Endothelial cell of umbilical vein (primary cell): Measurements from ENCODE around the gene HYPK. TPM values are rescaled to one million over a fixed set of nuclear protein-coding genes. Genes with fewer than 3 reads are reported as not detected.
A peak's percentile ranks its signal among the peaks of the same experiment; 100 is the strongest.
"Not testable (repeated sequence)": the region's sequence is repeated elsewhere in the genome, so short reads cannot be mapped to it uniquely, and the experiment has no call there.

Source experiments
- BruUV-seq: library from RNA; stranded (reverse); fragments of 400-500 nt; replicated peaks from 2 replicates; lab custom pipeline; 2021; lab: Mats Ljungman, UMichigan
- CTCF ChIA-PET: fragments of 300-600, 350-600 bp; sonication (Branson Sonifier 250); formaldehyde crosslinking; loops from one replicate; lab custom pipeline; 2021; ENCODE audit warnings: antibody characterized with exemption, inconsistent platforms; lab: Charles Lee
- POLR2A ChIA-PET: fragments of 300-600, 350-600 bp; sonication (Branson Sonifier 250); formaldehyde crosslinking; loops from one replicate; lab custom pipeline; 2021; ENCODE audit warnings: antibody characterized with exemption, inconsistent platforms; lab: Charles Lee
- DNase-seq: peaks from one replicate; pipeline ENCODE4 v3.0.0-alpha.2; 2011; ENCODE audit warnings: low read depth, low spot score
- FAIRE-seq: peaks from 2 replicates; lab custom pipeline; 2011; peaks lifted over from hg19 to GRCh38; lab: Jason Lieb, UNC
- H2AFZ ChIP-seq: 2 replicates; pipeline ENCODE4 v1.6.0; 2012; ENCODE audit warnings: low read depth, low read length, control low read depth, inconsistent platforms
- H3K27ac ChIP-seq: 2 replicates; pipeline ENCODE4 v1.5.1; 2011; ENCODE audit warnings: low read depth, mild to moderate bottlenecking, control low read depth, low read length, moderate library complexity; ENCODE audit not compliant: insufficient read depth
- H3K27me3 ChIP-seq, 2 experiments: 2 replicates each; pipeline versions ENCODE4 v1.6.0 to v1.6.1; 2011; ENCODE audit warnings: low read length in 2 of 2, mixed read lengths in 1 of 2; ENCODE audit not compliant: control insufficient read depth in 2 of 2, insufficient read depth in 2 of 2
- H3K36me3 ChIP-seq, 2 experiments: 2 replicates in 1 of 2; 3 replicates in 1 of 2; pipeline ENCODE4 v1.5.1; 2011; ENCODE audit warnings: low read length in 2 of 2, mild to moderate bottlenecking in 1 of 2, moderate library complexity in 1 of 2; ENCODE audit not compliant: control insufficient read depth in 2 of 2, insufficient read depth in 2 of 2; ENCODE audit errors: extremely low read depth in 1 of 2
- H3K4me1 ChIP-seq: 3 replicates; pipeline ENCODE4 v1.5.1; 2011; ENCODE audit warnings: mild to moderate bottlenecking, low read length; ENCODE audit not compliant: control insufficient read depth, insufficient read depth; ENCODE audit errors: extremely low read depth
- H3K4me2 ChIP-seq: 2 replicates; pipeline ENCODE4 v1.6.1; 2011; ENCODE audit warnings: low read length, control low read depth, mixed read lengths; ENCODE audit not compliant: insufficient read depth
- H3K4me3 ChIP-seq, 3 experiments: fragments of 200-600 bp in 1 of 3; sonication (generic), shearing (Covaris generic) in 1 of 3; replicated peaks in 1 of 3; 2 replicates each; pipeline ENCODE4 v1.5.1; 2011 to 2016; ENCODE audit warnings: control low read depth in 3 of 3, low read length in 3 of 3, mild to moderate bottlenecking in 2 of 3, inconsistent platforms in 1 of 3, low read depth in 1 of 3, moderate library complexity in 1 of 3; ENCODE audit not compliant: insufficient read depth in 1 of 3
- H3K79me2 ChIP-seq: 2 replicates; pipeline ENCODE4 v1.6.0; 2012; ENCODE audit warnings: low read length, inconsistent platforms; ENCODE audit not compliant: control insufficient read depth, insufficient read depth
- H3K9ac ChIP-seq: replicated peaks from 2 replicates; pipeline ENCODE3; 2011; ENCODE audit warnings: low read length, control low read depth; ENCODE audit not compliant: insufficient read depth; ENCODE audit errors: extremely low read depth
- H3K9me1 ChIP-seq: replicated peaks from 3 replicates; pipeline ENCODE4 v1.6.0; 2011; ENCODE audit warnings: mild to moderate bottlenecking, low read length; ENCODE audit not compliant: control insufficient read depth, insufficient read depth; ENCODE audit errors: extremely low read depth
- H3K9me3 ChIP-seq: replicated peaks from 2 replicates; pipeline ENCODE4 v1.5.1; 2012; ENCODE audit warnings: low read length, inconsistent platforms; ENCODE audit not compliant: control insufficient read depth, insufficient read depth
- H4K20me1 ChIP-seq: replicated peaks from 2 replicates; pipeline ENCODE3; 2011; ENCODE audit warnings: mild to moderate bottlenecking, low read length; ENCODE audit not compliant: control insufficient read depth, insufficient read depth; ENCODE audit errors: extremely low read depth
- CTCF ChIP-seq, 2 donors: IDR thresholded peaks; 1 replicate in 1 of 2; 2 replicates in 1 of 2; pipeline ENCODE4 v1.5.1; 2011; ENCODE audit warnings: low read length in 2 of 2, mild to moderate bottlenecking in 2 of 2, moderate library complexity in 2 of 2, control low read depth in 1 of 2, inconsistent platforms in 1 of 2, low read depth in 1 of 2; ENCODE audit not compliant: insufficient read depth in 1 of 2; ENCODE audit errors: extremely low read depth in 1 of 2
- EZH2 ChIP-seq: IDR thresholded peaks from 2 replicates; pipeline ENCODE4 v1.6.1; 2012; ENCODE audit warnings: borderline replicate concordance, low read depth, mild to moderate bottlenecking, moderate library complexity, low read length, inconsistent platforms; ENCODE audit not compliant: severe bottlenecking
- FOS ChIP-seq: IDR thresholded peaks from 2 replicates; pipeline ENCODE4 v1.6.1; 2011; ENCODE audit warnings: mild to moderate bottlenecking, low read length, moderate library complexity, borderline replicate concordance; ENCODE audit not compliant: insufficient read depth
- GATA2 ChIP-seq: IDR thresholded peaks from 2 replicates; pipeline ENCODE4 v1.7.0; 2011; ENCODE audit warnings: low read depth, mild to moderate bottlenecking, moderate library complexity, mixed read lengths, low read length; ENCODE audit not compliant: insufficient read length, insufficient read depth
- JUN ChIP-seq: IDR thresholded peaks from 2 replicates; pipeline ENCODE4 v1.6.1; 2011; ENCODE audit warnings: borderline replicate concordance, low read depth; ENCODE audit not compliant: insufficient read length, insufficient read depth
- MAX ChIP-seq: IDR thresholded peaks from 2 replicates; pipeline ENCODE4 v1.6.1; 2011; ENCODE audit not compliant: insufficient read depth, insufficient read length
- MYC ChIP-seq: IDR thresholded peaks from one replicate; pipeline ENCODE4 v1.6.1; 2011; ENCODE audit warnings: mild to moderate bottlenecking, low read depth, low read length
- POLR2A ChIP-seq: IDR thresholded peaks from 2 replicates; pipeline ENCODE4 v1.6.1; 2012; ENCODE audit warnings: low read depth, mild to moderate bottlenecking, control low read depth, low read length
- POLR2AphosphoS5 ChIP-seq: IDR thresholded peaks from 2 replicates; pipeline ENCODE4 v1.6.1; 2012; ENCODE audit warnings: low read depth, mild to moderate bottlenecking, control low read depth, low read length, moderate library complexity; ENCODE audit not compliant: insufficient read depth
- dilution Hi-C: fragments of 300-500 bp; cut with MboI; formaldehyde crosslinking; loops from one replicate; pipeline ENCODE4 v1.15.0; 2019; ENCODE audit warnings: low sequenced_read_pairs; ENCODE audit not compliant: extremely low pct_ligation_motif_present
- intact Hi-C: fragments of 100-400 bp; cut with micrococcal nuclease; formaldehyde crosslinking; loops from one replicate; pipeline ENCODE4 v1.10.0; 2022
- polyA plus RNA-seq, 4 experiments: library from polyadenylated mRNA; depleted of rRNA in 3 of 4; stranded (reverse) in 3 of 4; unstranded in 1 of 4; fragments of >200 nt; gene quantifications; 2 replicates each; pipeline versions ENCODE4 v1.2.1 to v1.2.3, GENCODE V29; 2011 to 2012; ENCODE audit warnings: missing spikeins in 1 of 4
- total RNA-seq: library from RNA; stranded (reverse); gene quantifications from 2 replicates; pipeline ENCODE4 v1.2.3, GENCODE V29; 2021

HYPK gene
- total and polyA plus RNA-seq, 2 donors (not counting 3 experiments of a cell fraction or from before 2014, with no cell fraction given) = 5.2 to 17.8 TPM

- peaks cover 16 to 17% of the 10 kb centered on the region in 2 experiments for H3K36me3 ChIP-seq
- H3K27ac ChIP-seq = peak within 1 kb of the TSS; percentile 45
- FAIRE-seq (no peak), DNase-seq (no peak)
- no peaks in the 10 kb centered on the region for H3K9me1 ChIP-seq
- peaks cover 18% of the 10 kb centered on the region for H3K79me2 ChIP-seq
- POLR2A ChIA-PET = interaction anchor here (1.1 kb wide), 1 partner anchor 25 kb away, joined by 7 read pairs; the partner anchor contains the start of gene MFAP1
- peaks cover 10% of the 10 kb centered on the region for H3K4me1 ChIP-seq
- H2AFZ ChIP-seq = peak within 1 kb of the TSS; percentile 64
- H4K20me1 ChIP-seq = no peaks in the 10 kb centered on the region
- H3K4me2 ChIP-seq = peak within 1 kb of the TSS; percentile 77
- intact Hi-C loops (no loop called here), dilution Hi-C loops (no loop called here)
- peak within 1 kb of the TSS; percentile 78 to 94 (median 83) for H3K4me3 ChIP-seq
- H3K27me3 ChIP-seq = no peaks in the 10 kb centered on the region
- H3K9ac ChIP-seq = peak within 1 kb of the TSS; percentile 73
- CTCF ChIA-PET = no interaction called here
- no TSS peak for BruUV-seq
- no peak for TF ChIP-seq GATA2
- no peak for TF ChIP-seq JUN
- TF ChIP-seq POLR2AphosphoS5 = no peak
- TF ChIP-seq MYC = no peak
- no peak for TF ChIP-seq CTCF (IDR thresholded peaks at IDR 0.05; ENCODE audit: extremely low read depth in 1 of 2, insufficient read depth in 1 of 2, low read depth in 1 of 2, low read length in 2 of 2)
- TF ChIP-seq POLR2A = no peak
- no peak for TF ChIP-seq FOS
- no peak for TF ChIP-seq EZH2
- no peak for TF ChIP-seq MAX
- no peaks in the 10 kb centered on the region for H3K9me3 ChIP-seq
These were observed 484 bp upstream of the HYPK start, which contains the start of gene SERINC4 for GRCh38 chr15:43799945-43800285. Gene SERINC4, minus strand, starts transcription at chr15:43800220. Its CDS starts 234 bp downstream, at chr15:43799986.

- dilution Hi-C loops, DNase-seq, H2AFZ ChIP-seq, H3K4me2 ChIP-seq, H3K9ac ChIP-seq, H3K27me3 ChIP-seq, H3K4me3 ChIP-seq, H3K27ac ChIP-seq, CTCF ChIA-PET, H4K20me1 ChIP-seq, H3K4me1 ChIP-seq, H3K9me3 ChIP-seq, FAIRE-seq, H3K9me1 ChIP-seq, POLR2A ChIA-PET, intact Hi-C loops, BruUV-seq: not testable (repeated sequence)
- Histone ChIP-seq H3K36me3 (peaks cover 9 to 17% of the 10 kb centered on the region in 2 experiments), H3K79me2 (peaks cover 12% of the 10 kb centered on the region)
These were observed 2.3 kb downstream of the HYPK start for GRCh38 chr15:43802676-43803075.
